HG03066 (cell line): Measurements from ENCODE around the gene NXT1.

Experiments used
- ATAC-seq: cut with Tn5 transposase; IDR thresholded peaks from one replicate; pipeline ENCODE4 v1.9.1; 2021; ENCODE audit warnings: low read depth; ENCODE audit not compliant: unreplicated experiment

The NXT1 gene

DNA sequence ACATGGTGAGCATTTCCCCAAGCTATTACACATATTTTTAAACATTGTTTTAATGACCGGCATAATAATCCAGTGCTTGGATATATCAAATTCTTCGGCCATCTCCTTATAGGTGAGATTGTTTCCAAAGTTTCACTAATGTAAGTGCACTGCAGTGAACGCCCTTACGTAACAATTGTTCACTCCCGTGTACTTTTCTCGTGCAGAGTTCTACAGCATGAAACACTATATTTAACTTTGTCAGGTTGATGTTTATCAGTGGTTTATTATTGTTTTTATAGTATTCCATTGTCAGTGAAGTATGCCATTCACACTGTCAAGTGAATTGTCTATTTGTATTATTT is 7.9 kb downstream of the NXT1 start:
- no peak for ATAC-seq

DNA sequence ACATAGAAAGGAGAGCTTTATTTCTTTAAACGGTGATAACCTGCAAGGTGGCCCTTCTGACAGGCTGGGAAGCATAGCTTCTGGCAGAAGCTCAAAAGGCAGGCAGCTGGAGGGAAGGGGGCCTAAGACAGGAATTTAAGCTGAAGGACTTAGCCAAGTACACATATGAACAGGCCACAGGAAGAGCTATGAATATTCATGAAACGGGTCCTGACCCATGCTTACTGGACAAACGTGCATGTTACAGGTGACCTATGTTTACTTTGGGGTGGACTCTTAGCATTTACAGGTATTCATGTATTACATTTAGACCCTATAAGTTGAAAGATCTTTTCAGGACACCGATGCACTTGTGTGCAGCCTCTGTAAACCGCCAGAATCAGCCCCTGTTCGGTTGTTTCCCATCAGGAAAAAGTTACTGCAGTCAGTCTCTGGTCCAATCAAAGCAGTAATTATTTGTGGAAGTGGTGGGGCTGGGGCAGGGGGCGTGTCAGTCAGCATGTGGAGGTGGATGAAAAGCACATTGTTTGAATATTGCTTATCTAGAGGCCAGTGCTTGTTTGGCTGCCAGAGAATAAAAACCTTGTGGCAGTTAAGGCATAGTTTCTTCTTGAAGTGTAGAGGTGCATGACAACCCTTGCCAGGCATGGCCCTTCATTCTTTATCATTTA is 8.5 kb downstream of the NXT1 start:
- ATAC-seq = no peak

GRCh38 chr20:23360531-23360930 is 9.9 kb downstream of the NXT1 start:
- ATAC-seq = no peak

GRCh38 chr20:23361119-23361475 is 10.5 kb downstream of the NXT1 start:
- ATAC-seq = no peak

DNA sequence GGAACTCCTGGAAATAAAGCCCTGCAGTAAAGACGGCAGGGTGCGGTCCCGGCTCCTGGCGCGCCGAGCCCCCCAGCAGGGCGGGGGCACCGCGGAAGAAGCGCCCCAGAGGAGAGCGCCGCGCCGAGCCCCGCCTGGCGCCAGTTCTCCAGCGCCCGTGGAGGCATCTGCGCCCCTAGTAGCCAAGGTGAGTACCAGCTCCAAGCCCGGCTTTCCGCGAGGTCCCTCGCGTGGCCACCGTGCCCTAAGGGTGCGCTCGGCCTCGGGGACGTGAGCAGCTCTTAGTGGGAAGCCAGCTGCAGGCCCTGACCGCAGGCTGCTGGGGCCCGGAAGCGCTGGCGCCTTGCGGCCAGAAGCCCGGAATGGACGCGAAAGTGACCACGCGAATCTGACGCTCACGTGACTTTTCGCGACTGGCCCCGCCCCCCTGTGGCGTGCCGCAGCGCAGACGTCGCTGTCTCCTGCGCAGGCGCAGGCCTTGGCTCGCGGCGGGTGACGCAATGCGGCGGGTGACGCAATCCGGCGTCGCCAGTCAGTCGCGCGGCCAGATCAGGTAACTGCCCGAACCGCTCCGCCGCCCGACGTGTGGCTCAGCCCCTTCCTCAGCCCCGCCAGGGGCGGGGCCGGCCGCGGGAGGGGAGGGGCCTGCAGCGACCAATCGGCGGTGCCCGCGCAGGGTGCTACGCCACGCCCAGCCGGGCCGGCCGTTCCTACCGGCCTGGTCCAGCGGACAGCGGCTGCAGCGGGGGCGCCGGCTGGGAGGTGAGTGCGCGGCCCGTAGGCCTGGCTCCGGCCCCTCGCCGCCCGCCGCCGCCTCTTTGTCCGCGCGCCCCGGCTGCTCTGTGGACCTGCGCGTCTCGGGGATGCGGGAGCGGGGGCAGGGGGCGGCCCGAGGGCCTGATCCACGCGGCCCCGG is 11.1 kb downstream of the NXT1 start, which contains the start of gene GZF1:
GZF1 (plus strand) TSS at position 707 of the 916 bp plus-strand sequence. CDS start 2,202 bp downstream, outside the sequence.
- peak; percentile 48 for ATAC-seq

- peak; percentile 11 for ATAC-seq
Observed at GRCh38 chr20:23362392-23363256, 12.0 kb downstream of the NXT1 start.

DNA sequence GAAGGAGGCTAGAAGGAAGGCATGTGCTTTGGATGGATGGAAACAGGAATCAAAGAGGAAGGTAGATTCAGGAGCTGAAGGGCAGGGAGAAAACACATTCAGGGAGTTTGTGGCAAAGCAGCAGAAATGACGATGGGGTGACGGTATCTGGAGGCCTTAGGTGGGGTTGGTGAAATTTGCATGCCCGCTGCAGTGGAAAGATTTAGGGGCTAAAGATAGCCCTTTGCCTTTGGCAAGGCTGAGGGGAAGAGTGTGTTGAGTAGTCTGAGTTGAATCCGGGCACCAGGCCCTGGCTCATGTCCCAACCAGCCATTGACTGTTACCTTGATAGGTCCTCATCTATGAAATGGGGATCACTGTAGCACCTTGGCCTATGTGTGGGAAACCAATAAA is 12.7 kb downstream of the NXT1 start:
- no peak for ATAC-seq

- ATAC-seq = no peak
Observed at GRCh38 chr20:23365390-23366165, 15.0 kb downstream of the NXT1 start.

DNA sequence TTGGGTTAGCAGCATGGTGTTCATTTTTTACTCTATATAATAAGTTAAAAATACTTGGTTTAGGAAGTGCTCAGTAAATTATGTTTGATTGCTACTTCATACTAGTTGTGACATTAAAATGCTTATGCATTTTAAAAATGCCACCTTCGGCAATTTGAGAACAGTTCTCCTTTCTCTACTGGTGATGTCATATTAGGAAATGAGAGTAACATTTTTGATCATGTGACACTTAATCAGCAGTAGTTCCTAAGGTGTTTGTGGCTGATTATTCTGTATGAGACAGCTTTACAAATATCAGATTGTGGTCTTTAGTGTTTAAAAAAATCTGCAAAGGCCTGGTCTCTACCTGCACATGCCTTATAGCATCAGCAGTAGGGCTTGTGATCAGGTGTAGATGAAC is 15.8 kb downstream of the NXT1 start:
- no peak for ATAC-seq

DNA sequence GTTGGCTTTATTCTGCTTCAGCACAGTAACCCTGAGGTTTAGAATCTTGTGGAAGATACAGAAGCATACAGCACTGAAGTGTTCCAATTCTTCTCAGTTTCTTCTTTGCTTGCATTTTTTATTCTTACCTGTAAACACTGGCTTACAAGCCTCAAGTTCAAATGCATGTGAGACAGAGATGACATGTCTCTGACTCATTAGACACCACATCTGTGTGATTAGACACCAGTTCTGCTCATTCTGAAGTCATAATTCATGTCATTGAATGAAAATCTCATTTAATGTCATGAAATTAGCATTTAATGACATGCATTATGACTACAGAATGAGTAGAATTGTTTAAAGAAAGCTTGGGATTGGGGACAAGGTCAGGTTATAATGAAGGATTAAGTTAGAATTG is 17.2 kb downstream of the NXT1 start:
- no peak for ATAC-seq

- no peak for ATAC-seq
Observed at GRCh38 chr20:23368316-23369071, 17.9 kb downstream of the NXT1 start.

GRCh38 chr20:23369072-23369823 is 18.7 kb downstream of the NXT1 start:
- ATAC-seq = no peak

DNA sequence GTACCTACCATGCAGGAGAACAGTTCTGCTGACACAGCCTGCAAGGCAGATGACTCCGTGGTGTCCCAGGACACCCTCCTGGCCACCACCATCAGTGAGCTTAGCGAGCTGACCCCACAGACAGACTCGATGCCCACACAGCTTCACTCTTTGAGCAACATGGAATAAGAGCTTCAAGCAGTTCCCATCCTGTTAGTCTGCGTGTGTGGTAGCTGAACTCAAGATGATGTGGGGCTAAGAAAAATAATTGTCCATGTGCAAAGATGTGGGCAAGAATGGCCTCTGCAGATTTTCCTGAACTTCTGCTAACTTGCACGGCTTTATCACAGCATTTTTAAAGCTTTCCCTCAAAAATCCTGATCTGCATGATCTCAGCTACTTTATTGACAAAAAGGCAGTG is 19.7 kb downstream of the NXT1 start:
- no peak for ATAC-seq

DNA sequence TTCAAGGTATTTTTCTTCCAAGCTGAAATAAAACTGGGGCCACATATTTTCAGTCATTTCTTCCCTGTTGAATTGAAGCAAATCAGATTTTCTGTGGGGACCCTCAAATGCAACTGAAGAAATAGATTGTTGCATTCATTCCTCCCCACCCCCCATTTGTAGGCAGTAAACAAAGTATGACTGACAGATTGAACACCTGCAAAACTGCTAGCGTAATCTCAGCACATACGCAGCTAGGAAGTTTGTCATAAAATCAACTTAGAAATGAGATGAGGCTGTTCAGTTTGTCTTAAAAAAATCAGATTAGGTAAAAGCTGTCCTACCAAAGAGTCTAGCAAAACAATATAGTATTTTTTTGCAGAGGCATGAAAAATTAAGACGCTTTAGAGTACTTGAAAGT is 20.3 kb downstream of the NXT1 start:
- ATAC-seq = no peak

GRCh38 chr20:23371496-23371895 is 20.9 kb downstream of the NXT1 start:
- ATAC-seq = no peak

DNA sequence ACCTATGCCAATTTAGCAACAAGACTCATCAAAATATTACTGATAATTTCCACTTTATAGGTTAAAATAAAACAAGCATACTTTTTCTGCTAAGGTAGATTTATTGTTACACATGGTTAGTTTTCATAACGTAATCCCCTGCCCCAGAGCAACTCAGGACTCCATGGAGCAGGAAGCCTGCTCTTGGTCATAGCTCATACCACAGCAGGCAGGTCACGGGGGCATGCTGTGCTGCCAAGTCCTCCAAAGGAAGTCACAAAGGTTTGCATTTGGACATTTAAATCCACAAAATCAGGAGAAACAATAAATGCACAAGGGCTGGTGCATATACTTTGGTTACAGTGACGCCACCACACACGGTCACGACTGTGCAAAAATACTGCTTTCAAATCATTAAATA is 23.9 kb downstream of the NXT1 start:
- ATAC-seq = no peak

DNA sequence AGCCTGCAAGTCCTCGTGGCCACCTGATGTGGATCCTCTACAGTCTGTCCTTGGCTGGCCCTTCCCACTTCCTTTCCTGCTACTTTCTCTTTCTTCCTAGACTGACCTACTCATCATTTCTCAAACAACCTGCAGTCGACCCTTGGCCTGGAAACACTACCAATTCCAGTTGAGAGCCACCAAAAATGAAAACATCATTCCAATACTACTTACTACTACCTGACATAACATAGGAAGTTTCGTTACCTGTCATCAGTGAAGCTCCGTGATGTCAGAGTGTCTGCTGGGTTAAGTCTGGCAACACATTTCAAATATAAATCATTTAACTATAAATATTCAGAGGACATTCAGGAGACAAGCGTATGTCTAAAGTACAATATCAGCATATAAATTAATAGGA is 25.2 kb downstream of the NXT1 start:
- no peak for ATAC-seq

GRCh38 chr20:23379772-23380171 is 29.2 kb downstream of the NXT1 start:
- no peak for ATAC-seq

- no peak for ATAC-seq
Observed at GRCh38 chr20:23381876-23382275, 31.3 kb downstream of the NXT1 start.
